ENCODE data around the gene ARIH1.

Gene ARIH1

GRCh38 chr15:72511536-72511935, 37.4 kb downstream of the ARIH1 start:
- Histone ChIP-seq H3K4me3 (ENCODE audit: low read depth in 1 of 2, low read length in 2 of 2) (no peak overlapping the region), H3K4me1 (ENCODE audit: insufficient read depth, low read length) (peaks cover 11% of the 10 kb centered on the region), H3K27me3 (ENCODE audit: control insufficient read depth in 1 of 2, insufficient read depth in 2 of 2, low read length in 2 of 2) (no peaks in the 10 kb centered on the region), H3K36me3 (ENCODE audit: insufficient read depth, low read length) (no peaks in the 10 kb centered on the region), H3K9me3 (ENCODE audit: low read length) (no peaks in the 10 kb centered on the region), H3K9ac (ENCODE audit: low read length) (no peak overlapping the region), H3K27ac (ENCODE audit: low read depth, low read length) (no peak overlapping the region)

GRCh38 chr15:72515591-72516389, 41.7 kb downstream of the ARIH1 start:
- Histone ChIP-seq H3K9me3 (ENCODE audit: low read length) (no peaks in the 10 kb centered on the region), H3K27me3 (ENCODE audit: control insufficient read depth in 1 of 2, insufficient read depth in 2 of 2, low read length in 2 of 2) (no peaks in the 10 kb centered on the region), H3K36me3 (ENCODE audit: insufficient read depth, low read length) (no peaks in the 10 kb centered on the region), H3K4me1 (ENCODE audit: insufficient read depth, low read length) (peaks cover 20% of the 10 kb centered on the region), H3K9ac (ENCODE audit: low read length) (no peak overlapping the region), H3K27ac (ENCODE audit: low read depth, low read length) (no peak overlapping the region), H3K4me3 (ENCODE audit: low read depth in 1 of 2, low read length in 2 of 2) (no peak overlapping the region)

- Histone ChIP-seq H3K27ac (ENCODE audit: low read depth, low read length) (no peak overlapping the region), H3K36me3 (ENCODE audit: insufficient read depth, low read length) (no peaks in the 10 kb centered on the region), H3K4me1 (ENCODE audit: insufficient read depth, low read length) (peaks cover 20% of the 10 kb centered on the region), H3K4me3 (ENCODE audit: low read depth in 1 of 2, low read length in 2 of 2) (no peak overlapping the region), H3K9ac (ENCODE audit: low read length) (no peak overlapping the region), H3K9me3 (ENCODE audit: low read length) (no peaks in the 10 kb centered on the region), H3K27me3 (ENCODE audit: control insufficient read depth in 1 of 2, insufficient read depth in 2 of 2, low read length in 2 of 2) (no peaks in the 10 kb centered on the region)
Observed at GRCh38 chr15:72516777-72517176, 42.6 kb downstream of the ARIH1 start.

GRCh38 chr15:72521682-72522081, 47.6 kb downstream of the ARIH1 start:
- H3K9me3 ChIP-seq (ENCODE audit: low read length), result no peaks in the 10 kb centered on the region
- no peak overlapping the region for H3K27ac ChIP-seq (ENCODE audit: low read depth, low read length)
- peaks cover 7% of the 10 kb centered on the region for H3K4me1 ChIP-seq (ENCODE audit: insufficient read depth, low read length)
- H3K27me3 ChIP-seq (ENCODE audit: control insufficient read depth in 1 of 2, insufficient read depth in 2 of 2, low read length in 2 of 2), result no peaks in the 10 kb centered on the region
- H3K9ac ChIP-seq (ENCODE audit: low read length), result no peak overlapping the region
- H3K36me3 ChIP-seq (ENCODE audit: insufficient read depth, low read length), result no peaks in the 10 kb centered on the region
- H3K4me3 ChIP-seq (ENCODE audit: low read depth in 1 of 2, low read length in 2 of 2), result no peak overlapping the region

GRCh38 chr15:72532991-72533601, 59.0 kb downstream of the ARIH1 start:
- Histone ChIP-seq H3K27me3 (ENCODE audit: control insufficient read depth in 1 of 2, insufficient read depth in 2 of 2, low read length in 2 of 2) (no peaks in the 10 kb centered on the region), H3K27ac (ENCODE audit: low read depth, low read length) (no peak overlapping the region), H3K4me1 (ENCODE audit: insufficient read depth, low read length) (no peaks in the 10 kb centered on the region), H3K36me3 (ENCODE audit: insufficient read depth, low read length) (no peaks in the 10 kb centered on the region), H3K9ac (ENCODE audit: low read length) (no peak overlapping the region), H3K9me3 (ENCODE audit: low read length) (no peaks in the 10 kb centered on the region), H3K4me3 (ENCODE audit: low read depth in 1 of 2, low read length in 2 of 2) (no peak overlapping the region)

GRCh38 chr15:72534523-72534922, 60.4 kb downstream of the ARIH1 start:
- H3K4me1 ChIP-seq (ENCODE audit: insufficient read depth, low read length), result no peaks in the 10 kb centered on the region
- no peaks in the 10 kb centered on the region for H3K9me3 ChIP-seq (ENCODE audit: low read length)
- no peak overlapping the region for H3K9ac ChIP-seq (ENCODE audit: low read length)
- no peak overlapping the region for H3K4me3 ChIP-seq (ENCODE audit: low read depth in 1 of 2, low read length in 2 of 2)
- H3K27me3 ChIP-seq (ENCODE audit: control insufficient read depth in 1 of 2, insufficient read depth in 2 of 2, low read length in 2 of 2), result no peaks in the 10 kb centered on the region
- no peaks in the 10 kb centered on the region for H3K36me3 ChIP-seq (ENCODE audit: insufficient read depth, low read length)
- H3K27ac ChIP-seq (ENCODE audit: low read depth, low read length), result no peak overlapping the region

- Histone ChIP-seq H3K27ac (ENCODE audit: low read depth, low read length) (no peak overlapping the region), H3K9me3 (ENCODE audit: low read length) (no peaks in the 10 kb centered on the region), H3K4me3 (ENCODE audit: low read depth in 1 of 2, low read length in 2 of 2) (no peak overlapping the region), H3K9ac (ENCODE audit: low read length) (no peak overlapping the region), H3K36me3 (ENCODE audit: insufficient read depth, low read length) (no peaks in the 10 kb centered on the region), H3K4me1 (ENCODE audit: insufficient read depth, low read length) (no peaks in the 10 kb centered on the region), H3K27me3 (ENCODE audit: control insufficient read depth in 1 of 2, insufficient read depth in 2 of 2, low read length in 2 of 2) (no peaks in the 10 kb centered on the region)
Observed at GRCh38 chr15:72535911-72536310, 61.8 kb downstream of the ARIH1 start.

- no peaks in the 10 kb centered on the region for H3K36me3 ChIP-seq (ENCODE audit: insufficient read depth, low read length)
- H3K27ac ChIP-seq (ENCODE audit: low read depth, low read length), result no peak overlapping the region
- no peak overlapping the region for H3K9ac ChIP-seq (ENCODE audit: low read length)
- no peaks in the 10 kb centered on the region for H3K4me1 ChIP-seq (ENCODE audit: insufficient read depth, low read length)
- no peaks in the 10 kb centered on the region for H3K27me3 ChIP-seq (ENCODE audit: control insufficient read depth in 1 of 2, insufficient read depth in 2 of 2, low read length in 2 of 2)
- H3K9me3 ChIP-seq (ENCODE audit: low read length), result no peaks in the 10 kb centered on the region
- H3K4me3 ChIP-seq (ENCODE audit: low read depth in 1 of 2, low read length in 2 of 2), result no peak overlapping the region
Observed at GRCh38 chr15:72536506-72536905, 62.4 kb downstream of the ARIH1 start.

- Histone ChIP-seq H3K4me3 (ENCODE audit: low read depth in 1 of 2, low read length in 2 of 2) (no peak overlapping the region), H3K9me3 (ENCODE audit: low read length) (no peaks in the 10 kb centered on the region), H3K4me1 (ENCODE audit: insufficient read depth, low read length) (no peaks in the 10 kb centered on the region), H3K9ac (ENCODE audit: low read length) (no peak overlapping the region), H3K27me3 (ENCODE audit: control insufficient read depth in 1 of 2, insufficient read depth in 2 of 2, low read length in 2 of 2) (no peaks in the 10 kb centered on the region), H3K36me3 (ENCODE audit: insufficient read depth, low read length) (no peaks in the 10 kb centered on the region), H3K27ac (ENCODE audit: low read depth, low read length) (no peak overlapping the region)
Observed at GRCh38 chr15:72538931-72539330, 64.8 kb downstream of the ARIH1 start.

- H3K4me3 ChIP-seq (ENCODE audit: low read depth in 1 of 2, low read length in 2 of 2), result no peak overlapping the region
- peaks cover 9% of the 10 kb centered on the region for H3K36me3 ChIP-seq (ENCODE audit: insufficient read depth, low read length)
- H3K27ac ChIP-seq (ENCODE audit: low read depth, low read length), result no peak overlapping the region
- H3K9ac ChIP-seq (ENCODE audit: low read length), result no peak overlapping the region
- no peaks in the 10 kb centered on the region for H3K27me3 ChIP-seq (ENCODE audit: control insufficient read depth in 1 of 2, insufficient read depth in 2 of 2, low read length in 2 of 2)
- no peaks in the 10 kb centered on the region for H3K9me3 ChIP-seq (ENCODE audit: low read length)
- no peaks in the 10 kb centered on the region for H3K4me1 ChIP-seq (ENCODE audit: insufficient read depth, low read length)
Observed at GRCh38 chr15:72540606-72541237, 66.6 kb downstream of the ARIH1 start.

- Histone ChIP-seq H3K27me3 (ENCODE audit: control insufficient read depth in 1 of 2, insufficient read depth in 2 of 2, low read length in 2 of 2) (no peaks in the 10 kb centered on the region), H3K9me3 (ENCODE audit: low read length) (no peaks in the 10 kb centered on the region), H3K4me1 (ENCODE audit: insufficient read depth, low read length) (no peaks in the 10 kb centered on the region), H3K4me3 (ENCODE audit: low read depth in 1 of 2, low read length in 2 of 2) (no peak overlapping the region), H3K9ac (ENCODE audit: low read length) (no peak overlapping the region), H3K27ac (ENCODE audit: low read depth, low read length) (no peak overlapping the region), H3K36me3 (ENCODE audit: insufficient read depth, low read length) (peaks cover 17% of the 10 kb centered on the region)
Observed at GRCh38 chr15:72541674-72542073, 67.5 kb downstream of the ARIH1 start.
